ENCODE data around the gene THOC6. TPM values are rescaled to one million over a fixed set of nuclear protein-coding genes. Genes with fewer than 3 reads are reported as not detected.

The THOC6 gene
- total and polyA plus RNA-seq, 2 donors (not counting 3 experiments of a cell fraction or from before 2014, with no cell fraction given): 23.9 to 39.3 TPM

GRCh38 chr16:3056336-3057180 is 32.7 kb downstream of the THOC6 start:
- Histone ChIP-seq H3K79me2 (ENCODE audit: control insufficient read depth, insufficient read depth, low read length) (no peaks in the 10 kb centered on the region), H4K20me1 (replicated peaks; ENCODE audit: control insufficient read depth, extremely low read depth, insufficient read depth, low read length) (no peaks in the 10 kb centered on the region), H3K36me3 (ENCODE audit: control insufficient read depth in 2 of 2, extremely low read depth in 1 of 2, insufficient read depth in 2 of 2, low read length in 2 of 2) (no peaks in the 10 kb centered on the region), H3K4me3 (replicated peaks in 1 of 3; ENCODE audit: insufficient read depth in 1 of 3, low read depth in 1 of 3, low read length in 3 of 3) (no peak overlapping the region), H3K27me3 (ENCODE audit: control insufficient read depth in 2 of 2, insufficient read depth in 2 of 2, low read length in 2 of 2) (no peaks in the 10 kb centered on the region), H3K9ac (replicated peaks; ENCODE audit: extremely low read depth, insufficient read depth, low read length) (no peak overlapping the region), H3K4me2 (ENCODE audit: insufficient read depth, low read length) (no peak overlapping the region), H3K27ac (ENCODE audit: insufficient read depth, low read depth, low read length) (no peak overlapping the region), H3K9me1 (replicated peaks; ENCODE audit: control insufficient read depth, extremely low read depth, insufficient read depth, low read length) (no peaks in the 10 kb centered on the region), H2AFZ (ENCODE audit: low read depth, low read length) (no peak overlapping the region), H3K9me3 (replicated peaks; ENCODE audit: control insufficient read depth, insufficient read depth, low read length) (no peaks in the 10 kb centered on the region), H3K4me1 (ENCODE audit: control insufficient read depth, extremely low read depth, insufficient read depth, low read length) (peaks cover 9% of the 10 kb centered on the region)
- no peak for FAIRE-seq
- no peak for TF ChIP-seq CTCF (IDR thresholded peaks at IDR 0.05; ENCODE audit: extremely low read depth in 1 of 2, insufficient read depth in 1 of 2, low read depth in 1 of 2, low read length in 2 of 2)
- TF ChIP-seq MYC (IDR thresholded peaks at IDR 0.05; ENCODE audit: low read depth, low read length): no peak
- TF ChIP-seq EZH2 (IDR thresholded peaks at IDR 0.05; ENCODE audit: borderline replicate concordance, low read depth, low read length, severe bottlenecking): no peak
- no peak for TF ChIP-seq FOS (IDR thresholded peaks at IDR 0.05; ENCODE audit: borderline replicate concordance, insufficient read depth, low read length)
- no peak for TF ChIP-seq POLR2AphosphoS5 (IDR thresholded peaks at IDR 0.05; ENCODE audit: insufficient read depth, low read depth, low read length)
- TF ChIP-seq MAX (IDR thresholded peaks at IDR 0.05; ENCODE audit: insufficient read depth, insufficient read length): no peak
- TF ChIP-seq POLR2A (IDR thresholded peaks at IDR 0.05; ENCODE audit: low read depth, low read length): no peak
- TF ChIP-seq JUN (IDR thresholded peaks at IDR 0.05; ENCODE audit: borderline replicate concordance, insufficient read depth, insufficient read length, low read depth): no peak
- TF ChIP-seq GATA2 (IDR thresholded peaks at IDR 0.05; ENCODE audit: insufficient read depth, insufficient read length, low read depth, low read length): no peak
- BruUV-seq (replicated peaks): no TSS peak
- CTCF ChIA-PET: interaction anchor here (0.8 to 1.9 kb wide), 4 partner anchors 9 to 73 kb away, joined by 3 to 6 read pairs (median 4); partner anchors contain the start of gene IL32
- intact Hi-C loops (cut with micrococcal nuclease): no loop called here
- dilution Hi-C loops (cut with MboI; ENCODE audit: extremely low pct_ligation_motif_present, low sequenced_read_pairs): no loop called here
- POLR2A ChIA-PET: no interaction called here
- no peak for DNase-seq (ENCODE audit: low read depth, low spot score)

Data from endothelial cell of umbilical vein (primary cell).